H1 (cell line): Measurements from ENCODE around the gene MATR3. TPM values are rescaled to one million over a fixed set of nuclear protein-coding genes. Genes with fewer than 3 reads are reported as not detected.
"Not testable (repeated sequence)": the region's sequence is repeated elsewhere in the genome, so short reads cannot be mapped to it uniquely, and the experiment has no call there.

Experiments used
- CTCF ChIA-PET: fragments of 300-600 bp; sonication (Branson Sonifier 250); formaldehyde crosslinking; loops from one replicate; lab custom pipeline; 2021; ENCODE audit not compliant: partially characterized antibody; lab: Charles Lee
- POLR2A ChIA-PET: fragments of 300-600 bp; sonication (Branson Sonifier 250); formaldehyde crosslinking; loops from one replicate; lab custom pipeline; 2021; ENCODE audit warnings: inconsistent platforms; ENCODE audit not compliant: partially characterized antibody; lab: Charles Lee
- DNase-seq, 2 experiments: peaks; one replicate each; pipeline versions ENCODE4 v3.0.0 to v3.0.0-alpha.2; 2010 to 2022; ENCODE audit warnings: low spot score in 2 of 2, low read depth in 1 of 2, mixed read lengths in 1 of 2
- FAIRE-seq: peaks from 2 replicates; lab custom pipeline; 2011; peaks lifted over from hg19 to GRCh38; lab: Jason Lieb, UNC
- H2AFZ ChIP-seq: 2 replicates; pipeline ENCODE4 v1.8.1; 2012; ENCODE audit warnings: low read length, inconsistent platforms
- H2AK5ac ChIP-seq: 2 replicates; pipeline ENCODE4 v1.6.1; 2013; ENCODE audit warnings: low read depth, low read length
- H2BK120ac ChIP-seq: replicated peaks from 2 replicates; pipeline ENCODE3; 2013; ENCODE audit warnings: low read depth, low read length, inconsistent platforms
- H2BK12ac ChIP-seq: 2 replicates; pipeline ENCODE4 v1.6.1; 2013; ENCODE audit warnings: low read depth, low read length
- H2BK15ac ChIP-seq: 2 replicates; pipeline ENCODE4 v1.6.1; 2013; ENCODE audit warnings: low read length
- H2BK20ac ChIP-seq: 2 replicates; pipeline ENCODE4 v1.6.1; 2013; ENCODE audit warnings: low read length
- H2BK5ac ChIP-seq: 2 replicates; pipeline ENCODE4 v1.6.1; 2013; ENCODE audit warnings: low read depth, low read length
- H3K14ac ChIP-seq: 2 replicates; pipeline ENCODE4 v1.6.1; 2013; ENCODE audit warnings: inconsistent platforms; ENCODE audit not compliant: insufficient read length
- H3K18ac ChIP-seq: 2 replicates; pipeline ENCODE4 v1.6.1; 2013; ENCODE audit warnings: low read length; ENCODE audit errors: extremely low read depth
- H3K23ac ChIP-seq: 2 replicates; pipeline ENCODE4 v1.6.1; 2013; ENCODE audit warnings: inconsistent platforms; ENCODE audit not compliant: insufficient read length
- H3K23me2 ChIP-seq: 2 replicates; pipeline ENCODE4 v1.6.1; 2013; ENCODE audit warnings: low read depth, low read length
- H3K27ac ChIP-seq: 2 replicates; pipeline ENCODE4 v1.6.1; 2011; ENCODE audit warnings: low read depth, low read length, inconsistent platforms
- H3K27me3 ChIP-seq, 4 experiments: replicated peaks in 1 of 4; 1 replicate in 1 of 4; 2 replicates in 3 of 4; pipeline versions ENCODE4 v1.6.1 to v1.8.1; 2011 to 2013; ENCODE audit warnings: low read length in 3 of 4, mild to moderate bottlenecking in 3 of 4, inconsistent platforms in 2 of 4, mixed read lengths in 2 of 4, moderate library complexity in 1 of 4; ENCODE audit not compliant: control insufficient read depth in 3 of 4, insufficient read depth in 3 of 4; ENCODE audit errors: extremely low read depth in 1 of 4
- H3K36me3 ChIP-seq, 4 experiments: 2 replicates each; pipeline versions ENCODE4 v1.6.1 to v1.8.1; 2011 to 2013; ENCODE audit warnings: mild to moderate bottlenecking in 4 of 4, low read length in 3 of 4, moderate library complexity in 2 of 4, control low read depth in 1 of 4, inconsistent platforms in 1 of 4; ENCODE audit not compliant: insufficient read depth in 4 of 4, control insufficient read depth in 2 of 4
- H3K4ac ChIP-seq: replicated peaks from 2 replicates; pipeline ENCODE3; 2013; ENCODE audit warnings: low read length, low read depth, mixed read lengths, inconsistent platforms; ENCODE audit not compliant: insufficient read length
- H3K4me1 ChIP-seq, 4 experiments: replicated peaks in 1 of 4; 1 replicate in 1 of 4; 2 replicates in 3 of 4; pipeline versions ENCODE4 v1.6.1 to v1.8.1; 2011 to 2013; ENCODE audit warnings: low read length in 3 of 4, inconsistent platforms in 2 of 4, mixed read lengths in 1 of 4; ENCODE audit not compliant: insufficient read depth in 4 of 4, control insufficient read depth in 3 of 4
- H3K4me2 ChIP-seq, 2 experiments: 2 replicates each; pipeline versions ENCODE4 v1.6.1 to v1.8.1; 2011 to 2013; ENCODE audit warnings: low read depth in 2 of 2, low read length in 2 of 2, control low read depth in 1 of 2, inconsistent platforms in 1 of 2, mild to moderate bottlenecking in 1 of 2; ENCODE audit not compliant: insufficient read depth in 1 of 2
- H3K4me3 ChIP-seq, 4 experiments: fragments of 200-600, 300-600 bp in 1 of 4; sonication (generic), shearing (Covaris generic), sonication (Bioruptor Twin) in 1 of 4; 2 replicates each; pipeline versions ENCODE4 v1.5.1 to v1.8.1; 2011 to 2016; ENCODE audit warnings: low read length in 4 of 4, low read depth in 3 of 4, control low read depth in 2 of 4, inconsistent platforms in 2 of 4, mild to moderate bottlenecking in 2 of 4, mixed read lengths in 1 of 4, moderate library complexity in 1 of 4; ENCODE audit not compliant: insufficient read depth in 2 of 4; ENCODE audit errors: extremely low read depth in 1 of 4
- H3K56ac ChIP-seq: replicated peaks from 2 replicates; pipeline ENCODE3; 2013; ENCODE audit warnings: low read depth, mild to moderate bottlenecking, mixed read lengths, low read length, inconsistent platforms; ENCODE audit not compliant: insufficient read length
- H3K79me1 ChIP-seq: 2 replicates; pipeline ENCODE4 v1.6.1; 2013; ENCODE audit warnings: low read depth, low read length, control low read depth
- H3K79me2 ChIP-seq, 2 experiments: 2 replicates each; pipeline versions ENCODE4 v1.6.1 to v1.8.1; 2012 to 2013; ENCODE audit warnings: low read length in 2 of 2, mild to moderate bottlenecking in 2 of 2, inconsistent platforms in 1 of 2; ENCODE audit not compliant: insufficient read depth in 2 of 2, control insufficient read depth in 1 of 2
- H3K9ac ChIP-seq, 4 experiments: replicated peaks in 1 of 4; 1 replicate in 1 of 4; 2 replicates in 3 of 4; pipeline versions ENCODE4 v1.6.1 to v1.8.1; 2011 to 2013; ENCODE audit warnings: low read depth in 3 of 4, low read length in 3 of 4, control low read depth in 2 of 4, mild to moderate bottlenecking in 2 of 4, moderate library complexity in 2 of 4, inconsistent platforms in 1 of 4; ENCODE audit errors: extremely low read depth in 1 of 4
- H3K9me3 ChIP-seq, 2 experiments: 2 replicates each; pipeline versions ENCODE4 v1.6.1 to v1.8.1; 2012 to 2013; ENCODE audit warnings: mild to moderate bottlenecking in 2 of 2, moderate library complexity in 2 of 2, control low read depth in 1 of 2, inconsistent platforms in 1 of 2, low read depth in 1 of 2, low read length in 1 of 2, mixed read lengths in 1 of 2; ENCODE audit not compliant: insufficient read depth in 2 of 2
- H4K20me1 ChIP-seq, 2 experiments: replicated peaks in 1 of 2; 2 replicates each; pipeline versions ENCODE3 to v1.8.1; 2011 to 2013; ENCODE audit warnings: inconsistent platforms in 2 of 2, low read length in 2 of 2, mild to moderate bottlenecking in 1 of 2; ENCODE audit not compliant: insufficient read depth in 2 of 2, control insufficient read depth in 1 of 2
- H4K5ac ChIP-seq: 2 replicates; pipeline ENCODE4 v1.6.1; 2013; ENCODE audit warnings: low read length, low read depth, mixed read lengths, inconsistent platforms; ENCODE audit not compliant: insufficient read length
- H4K8ac ChIP-seq: 2 replicates; pipeline ENCODE4 v1.8.0; 2013; ENCODE audit warnings: mild to moderate bottlenecking, moderate library complexity, low read length, inconsistent platforms; ENCODE audit not compliant: insufficient read depth; ENCODE audit errors: extremely low read depth
- H4K91ac ChIP-seq: replicated peaks from 2 replicates; pipeline ENCODE3; 2013; ENCODE audit warnings: low read length, mixed read lengths, inconsistent platforms; ENCODE audit not compliant: insufficient read length
- RNF2 ChIP-seq: fragments of 200-900, 300-1000 bp; sonication (generic); IDR thresholded peaks from 2 replicates; pipeline ENCODE4 v1.7.1; 2016; ENCODE audit warnings: borderline replicate concordance, low read depth, mild to moderate bottlenecking, antibody characterized with exemption, low read length; ENCODE audit not compliant: poor library complexity, severe bottlenecking; ENCODE audit errors: missing control alignments
- WGBS, 2 experiments: shearing (Covaris generic) in 1 of 2; methylation state at CpG; one replicate each; pipeline versions ENCODE4 v1.1.6 to v1.1.7; 2013 to 2015; ENCODE audit warnings: low lambda C conversion rate in 2 of 2, mixed read lengths in 2 of 2, inconsistent platforms in 1 of 2, low coverage in 1 of 2, missing lambda C conversion rate in 1 of 2; ENCODE audit not compliant: insufficient replicate concordance in 2 of 2, insufficient coverage in 1 of 2, insufficient read length in 1 of 2; ENCODE audit errors: extremely low coverage in 1 of 2, missing lambda C conversion rate in 1 of 2; 5-methylcytosine and 5-hydroxymethylcytosine counted together
- polyA plus RNA-seq, 7 experiments: library from polyadenylated mRNA; depleted of rRNA in 3 of 7; stranded (reverse) in 5 of 7; unstranded in 2 of 7; fragments of >200 nt in 5 of 7; fragments of 200-250 nt in 2 of 7; gene quantifications; 1 replicate in 5 of 7; 2 replicates in 1 of 7; 4 replicates in 1 of 7; pipeline versions ENCODE4 v1.2.1 to v1.2.3, GENCODE V29; 2011 to 2013; ENCODE audit warnings: missing spikeins in 2 of 7, mixed read lengths in 2 of 7
- total RNA-seq: library from RNA; stranded (reverse); fragmentation: NEBNext Ultra II Directional; extraction: Animal tissue kit (Norgen Biotek cat#: 25700); gene quantifications from 2 replicates; pipeline ENCODE4 v1.2.1, GENCODE V29; 2021

The MATR3 gene
- total and polyA plus RNA-seq, 2 of the 8 experiments (the other 6 are each of a cell fraction or from before 2014, with no cell fraction given) = 116 to 389 TPM

- TF ChIP-seq RNF2 = no peak
These were observed 25.0 kb upstream of the MATR3 start (continued) for GRCh38 chr5:139268364-139269202.

GRCh38 chr5:139270718-139271117 lies 22.8 kb upstream of the MATR3 start:
- H4K91ac ChIP-seq, H2AFZ ChIP-seq: not testable (repeated sequence)

More at GRCh38 chr5:139270718-139271117, 22.8 kb upstream of the MATR3 start:
- H3K79me1 ChIP-seq, H3K18ac ChIP-seq, H2BK12ac ChIP-seq, H3K4ac ChIP-seq, H4K5ac ChIP-seq, H4K8ac ChIP-seq, H3K4me2 ChIP-seq, H2BK20ac ChIP-seq, H3K27me3 ChIP-seq, FAIRE-seq, H2BK5ac ChIP-seq, H3K4me3 ChIP-seq, H3K23ac ChIP-seq, H2AK5ac ChIP-seq, DNase-seq, H3K23me2 ChIP-seq, H3K9me3 ChIP-seq, H2BK15ac ChIP-seq, H3K56ac ChIP-seq, H2BK120ac ChIP-seq, H3K14ac ChIP-seq, H3K9ac ChIP-seq, H4K20me1 ChIP-seq, H3K27ac ChIP-seq: not testable (repeated sequence)
- CTCF ChIA-PET = interaction anchor here (0.7 to 1.0 kb wide), 2 partner anchors 452 to 659 kb away, joined by 3 to 5 read pairs; no protein-coding TSS in a partner anchor
- 100% methylated on average over 1 of the region's 2 CpGs; no CpG with 5 or more reads in 1 of the 2 experiments for WGBS, 2 experiments
- POLR2A ChIA-PET = interaction anchor here (1.6 to 51.1 kb wide), 2 partner anchors 8 to 36 kb away, joined by 6 to 1766 read pairs; partner anchors contain the start of gene MATR3
- Histone ChIP-seq H3K4me1 (peaks cover 8 to 19% (median 13%) of the 10 kb centered on the region in 4 experiments), H3K36me3 (peaks cover 0 to 12% (median 4%) of the 10 kb centered on the region in 4 experiments; a peak in 4 of 8 replicates), H3K79me2 (peaks cover 4 to 17% of the 10 kb centered on the region in 2 experiments; a peak in 2 of 4 replicates)
